ENCODE results near the gene RIPPLY3.
"Not testable (repeated sequence)": the region's sequence is repeated elsewhere in the genome, so short reads cannot be mapped to it uniquely, and the experiment has no call there.

- TF ChIP-seq EZH2 (IDR thresholded peaks at IDR 0.05; ENCODE audit: borderline replicate concordance, low read length); CTCF (IDR thresholded peaks at IDR 0.05; ENCODE audit: low read length): not testable (repeated sequence)
These were observed 43.2 kb downstream of the RIPPLY3 start for GRCh38 chr21:37049741-37050140.
